Colonic mucosa (tissue), 4 donors: ENCODE results near the gene APAF1. TPM values are rescaled to one million over a fixed set of nuclear protein-coding genes. Genes with fewer than 3 reads are reported as not detected.
A peak's percentile ranks its signal among the peaks of the same experiment; 100 is the strongest.

Source experiments
- DNase-seq: peaks from one replicate; pipeline ENCODE4 v3.0.0-alpha.2; 2020
- H3K27ac ChIP-seq: fragments of 200-600 bp; one replicate; pipeline ENCODE4 v1.8.0; 2021
- H3K27me3 ChIP-seq: fragments of 200-600 bp; one replicate; pipeline ENCODE4 v1.8.0; 2021
- H3K36me3 ChIP-seq: fragments of 200-600 bp; one replicate; pipeline ENCODE4 v1.8.0; 2021
- H3K4me1 ChIP-seq: fragments of 200-600 bp; one replicate; pipeline ENCODE4 v1.8.0; 2021; ENCODE audit warnings: mild to moderate bottlenecking
- H3K4me3 ChIP-seq: fragments of 200-600 bp; one replicate; pipeline ENCODE4 v1.8.0; 2021
- H3K9ac ChIP-seq, 2 donors: one replicate each; pipeline ENCODE4 v1.7.0; 2013; ENCODE audit warnings: control low read depth in 2 of 2, low read depth in 2 of 2, low read length in 2 of 2
- H3K9me3 ChIP-seq: fragments of 200-600 bp; one replicate; pipeline ENCODE4 v1.8.0; 2021
- intact Hi-C: fragments of 100-400 bp; cut with DNase I; formaldehyde crosslinking; loops from one replicate; pipeline ENCODE4 v1.14.1; 2022
- total RNA-seq, 2 donors: library from RNA; stranded (reverse); fragmentation: NEBNext Ultra II Directional in 1 of 2; extraction: Animal tissue kit (Norgen Biotek cat#: 25700) in 1 of 2; gene quantifications; one replicate each; pipeline ENCODE4 v1.2.1, GENCODE V29; 2021
- TF ChIP-seq, protein P1 (sequence below): fragments of 200-600 bp; IDR thresholded peaks from one replicate; pipeline ENCODE4 v1.8.0; 2022; ENCODE audit warnings: antibody characterized with exemption, mild to moderate bottlenecking
- donor health status: healthy.
- donor health status: DM: no; HTN: no; CAD: no.
- donor health status: DM: no; HTN: no; CAD: no.

The APAF1 gene
- total RNA-seq, 2 donors from 2014 or later, result 36.8 to 52.6 TPM

DNA sequence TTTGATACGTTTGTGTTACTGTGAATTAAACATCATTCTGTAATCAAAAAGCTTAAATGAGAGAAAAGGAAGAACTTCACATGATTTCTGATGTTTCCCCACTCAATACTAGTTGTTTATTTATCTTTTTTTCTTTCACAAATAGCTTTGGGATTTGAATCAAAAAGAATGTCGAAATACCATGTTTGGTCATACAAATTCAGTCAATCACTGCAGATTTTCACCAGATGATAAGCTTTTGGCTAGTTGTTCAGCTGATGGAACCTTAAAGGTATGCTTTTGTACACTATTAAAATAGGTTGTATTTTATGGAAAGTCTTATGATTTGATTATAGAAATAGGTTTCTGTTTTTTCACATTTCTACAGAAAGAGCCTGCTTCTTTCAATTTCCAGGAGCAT lies 41.5 kb downstream of the APAF1 start:
- Histone ChIP-seq H3K4me1 (no peaks in the 10 kb centered on the region), H3K4me3 (no peak overlapping the region), H3K27ac (no peak overlapping the region), H3K27me3 (no peaks in the 10 kb centered on the region), H3K9me3 (no peaks in the 10 kb centered on the region), H3K9ac (no peak overlapping the region), H3K36me3 (peaks cover 11% of the 10 kb centered on the region)
- no peak for DNase-seq
- intact Hi-C loops, result no loop called here
- TF ChIP-seq, protein P1, sequence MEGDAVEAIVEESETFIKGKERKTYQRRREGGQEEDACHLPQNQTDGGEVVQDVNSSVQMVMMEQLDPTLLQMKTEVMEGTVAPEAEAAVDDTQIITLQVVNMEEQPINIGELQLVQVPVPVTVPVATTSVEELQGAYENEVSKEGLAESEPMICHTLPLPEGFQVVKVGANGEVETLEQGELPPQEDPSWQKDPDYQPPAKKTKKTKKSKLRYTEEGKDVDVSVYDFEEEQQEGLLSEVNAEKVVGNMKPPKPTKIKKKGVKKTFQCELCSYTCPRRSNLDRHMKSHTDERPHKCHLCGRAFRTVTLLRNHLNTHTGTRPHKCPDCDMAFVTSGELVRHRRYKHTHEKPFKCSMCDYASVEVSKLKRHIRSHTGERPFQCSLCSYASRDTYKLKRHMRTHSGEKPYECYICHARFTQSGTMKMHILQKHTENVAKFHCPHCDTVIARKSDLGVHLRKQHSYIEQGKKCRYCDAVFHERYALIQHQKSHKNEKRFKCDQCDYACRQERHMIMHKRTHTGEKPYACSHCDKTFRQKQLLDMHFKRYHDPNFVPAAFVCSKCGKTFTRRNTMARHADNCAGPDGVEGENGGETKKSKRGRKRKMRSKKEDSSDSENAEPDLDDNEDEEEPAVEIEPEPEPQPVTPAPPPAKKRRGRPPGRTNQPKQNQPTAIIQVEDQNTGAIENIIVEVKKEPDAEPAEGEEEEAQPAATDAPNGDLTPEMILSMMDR, result no peak

DNA sequence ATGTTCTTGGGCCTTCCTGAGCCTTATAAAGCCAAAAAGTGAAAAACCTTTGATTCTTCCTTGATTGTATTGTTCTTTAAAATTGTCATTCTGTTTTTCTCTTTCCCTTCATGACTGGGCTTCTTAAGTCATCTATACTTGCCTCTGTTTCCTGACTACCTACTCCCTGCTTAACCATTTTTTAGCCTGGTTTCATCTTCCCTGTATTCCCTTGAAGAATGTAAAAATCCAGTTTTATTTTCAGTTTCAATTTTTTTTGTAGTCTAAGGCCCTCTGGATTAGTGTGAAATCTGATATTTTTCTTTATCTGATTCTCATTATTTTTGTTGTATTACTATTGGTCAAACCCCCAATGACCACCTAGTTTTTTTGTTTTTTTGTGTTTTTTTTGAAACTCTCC lies 46.3 kb downstream of the APAF1 start:
- Histone ChIP-seq H3K9me3 (no peaks in the 10 kb centered on the region), H3K27me3 (no peaks in the 10 kb centered on the region), H3K4me3 (no peak overlapping the region), H3K9ac (no peak overlapping the region), H3K4me1 (no peaks in the 10 kb centered on the region), H3K27ac (no peak overlapping the region), H3K36me3 (peaks cover 5% of the 10 kb centered on the region)
- TF ChIP-seq, protein P1, result no peak
- no peak for DNase-seq
- intact Hi-C loops, result no loop called here

DNA sequence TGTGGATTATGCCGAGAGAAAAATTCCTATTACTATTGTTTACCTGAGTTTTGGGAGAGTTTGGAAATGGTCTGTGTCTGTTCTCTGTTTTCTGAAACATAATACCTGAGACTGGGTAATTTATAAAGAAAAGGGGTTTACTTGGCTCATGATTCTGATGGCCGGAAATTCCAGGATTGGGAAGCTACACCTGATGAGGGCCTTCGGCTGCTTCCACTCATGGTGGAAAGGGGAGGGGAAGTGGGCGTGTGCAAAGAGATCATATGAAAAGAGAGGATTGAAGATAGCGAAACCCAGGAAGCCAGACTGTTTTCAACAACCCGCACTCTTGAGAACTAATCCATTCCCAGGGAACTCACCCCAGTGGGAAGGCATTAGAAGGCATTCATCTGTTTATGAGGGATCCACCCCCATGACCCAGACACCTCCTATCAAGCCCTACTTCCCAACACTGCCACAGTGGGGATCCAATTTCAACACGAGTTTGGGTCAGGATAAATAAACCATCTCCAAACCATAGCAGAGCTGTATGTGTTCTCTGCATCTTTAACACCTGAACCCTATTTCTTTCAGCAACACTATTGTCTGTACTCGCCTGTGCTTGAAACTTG lies 51.1 kb downstream of the APAF1 start:
- Histone ChIP-seq H3K27me3 (no peaks in the 10 kb centered on the region), H3K9ac (no peak overlapping the region), H3K36me3 (no peaks in the 10 kb centered on the region), H3K4me3 (no peak overlapping the region), H3K4me1 (no peaks in the 10 kb centered on the region), H3K27ac (no peak overlapping the region), H3K9me3 (no peaks in the 10 kb centered on the region)
- no peak for DNase-seq
- intact Hi-C loops, result no loop called here
- TF ChIP-seq, protein P1, result no peak

DNA sequence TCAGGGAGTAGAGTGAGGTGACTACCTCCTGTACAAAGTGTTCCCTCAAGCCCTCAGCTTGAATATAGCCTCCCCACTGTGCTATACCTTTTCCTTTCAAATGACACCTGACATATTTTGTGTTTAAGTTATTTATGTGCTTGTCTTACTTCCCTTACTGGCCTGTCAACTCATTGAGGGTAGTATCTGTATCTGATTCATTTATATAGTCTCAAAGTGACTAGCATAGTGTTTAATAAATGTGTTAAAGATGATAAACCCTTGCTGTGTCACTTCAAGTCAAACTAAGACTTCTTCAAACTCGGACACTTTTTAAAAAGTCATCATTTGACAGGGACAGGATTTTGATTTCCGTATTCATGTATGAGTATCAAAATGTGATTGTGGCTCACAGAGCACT lies 52.1 kb downstream of the APAF1 start:
- H3K27me3 ChIP-seq, result no peaks in the 10 kb centered on the region
- TF ChIP-seq, protein P1, result no peak
- no peak overlapping the region for H3K4me3 ChIP-seq
- no peak overlapping the region for H3K27ac ChIP-seq
- no peak for DNase-seq
- no peaks in the 10 kb centered on the region for H3K4me1 ChIP-seq
- H3K9me3 ChIP-seq, result no peaks in the 10 kb centered on the region
- intact Hi-C loops, result no loop called here
- no peaks in the 10 kb centered on the region for H3K36me3 ChIP-seq
- no peak overlapping the region for H3K9ac ChIP-seq

DNA sequence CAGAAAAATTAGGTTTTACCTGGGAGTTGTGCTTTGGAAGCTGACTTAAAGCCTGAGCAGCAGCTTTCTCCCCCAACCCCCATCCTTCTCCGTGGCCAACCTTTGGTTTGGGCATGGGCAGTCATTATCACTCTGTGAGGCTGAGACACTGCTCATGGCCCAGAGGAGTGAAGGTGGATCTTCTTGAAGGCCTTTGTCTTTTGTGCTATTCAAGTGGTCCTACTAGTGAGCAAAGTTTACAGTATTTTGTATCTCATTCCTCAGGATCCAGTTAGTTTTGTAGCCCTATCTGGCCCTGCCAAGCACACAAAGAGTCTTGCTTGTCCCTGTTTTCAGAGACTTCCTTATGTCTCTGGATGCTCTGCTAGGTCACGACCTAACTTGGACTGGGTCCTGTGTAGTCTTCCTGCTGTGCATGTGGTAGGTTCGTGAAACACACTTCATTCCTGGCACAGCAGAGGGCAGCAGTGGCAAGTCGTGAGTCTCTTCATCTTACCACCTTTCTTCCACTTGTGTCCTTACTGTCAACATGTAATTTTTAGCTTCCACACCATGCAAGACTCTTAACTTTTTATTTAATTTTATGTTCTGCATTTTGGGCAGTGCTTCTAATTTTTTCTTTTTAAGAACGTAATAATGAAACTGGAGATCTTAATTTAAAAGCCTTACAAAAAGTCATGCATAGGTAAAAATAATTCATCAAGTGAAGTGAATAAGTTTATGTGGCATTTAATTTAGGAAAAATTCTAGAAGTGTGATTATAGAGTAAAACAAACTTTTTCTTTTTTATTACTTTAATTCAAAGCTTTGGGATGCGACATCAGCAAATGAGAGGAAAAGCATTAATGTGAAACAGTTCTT lies 53.7 kb downstream of the APAF1 start:
- no peaks in the 10 kb centered on the region for H3K27me3 ChIP-seq
- no peak overlapping the region for H3K9ac ChIP-seq
- peak; percentile 55 for DNase-seq
- H3K4me1 ChIP-seq, result no peaks in the 10 kb centered on the region
- H3K9me3 ChIP-seq, result no peaks in the 10 kb centered on the region
- H3K27ac ChIP-seq, result no peak overlapping the region
- H3K4me3 ChIP-seq, result no peak overlapping the region
- no peaks in the 10 kb centered on the region for H3K36me3 ChIP-seq
- TF ChIP-seq, protein P1, result peak; percentile 30
- intact Hi-C loops, result no loop called here
